Activated T-helper 1 cell treated with anti-CD3 and anti-CD28 coated beads, Interleukin-2, amount 50 U/mL, for 16 hours (primary cell): ENCODE measurements around the gene EVC.
"Not testable (repeated sequence)": the region's sequence is repeated elsewhere in the genome, so short reads cannot be mapped to it uniquely, and the experiment has no call there.

ENCODE experiments used
- DNase-seq, 2 donors: peaks; one replicate each; pipeline ENCODE4 v3.0.0-alpha.2; 2020; ENCODE audit warnings: low read depth in 1 of 2, low spot score in 1 of 2

Gene EVC

GRCh38 chr4:5707778-5708448, 3.1 kb upstream of the EVC start:
- DNase-seq = no peak

- no peak for DNase-seq
These were observed 2.4 kb upstream of the EVC start, which contains the start of gene EVC2 for GRCh38 chr4:5708449-5709206. Gene EVC2, minus strand, starts transcription at chr4:5708559. Its CDS starts 46 bp downstream, at chr4:5708513.

GRCh38 chr4:5709207-5709575, 1.8 kb upstream of the EVC start:
- DNase-seq = no peak

GRCh38 chr4:5710065-5710960, 688 bp upstream of the EVC start:
- DNase-seq = no peak

GRCh38 chr4:5711479-5712184, 631 bp downstream of the EVC start:
- no peak for DNase-seq

GRCh38 chr4:5712517-5712916, 1.5 kb downstream of the EVC start:
- no peak for DNase-seq

- no peak for DNase-seq
These were observed 1.9 kb downstream of the EVC start for GRCh38 chr4:5712931-5713330.

- DNase-seq = no peak
These were observed 2.9 kb downstream of the EVC start for GRCh38 chr4:5713861-5714260.

- DNase-seq = no peak
These were observed 4.4 kb downstream of the EVC start for GRCh38 chr4:5715357-5715756.

- no peak for DNase-seq
These were observed 5.4 kb downstream of the EVC start for GRCh38 chr4:5716391-5716790.

GRCh38 chr4:5717449-5718158, 6.6 kb downstream of the EVC start:
- DNase-seq = no peak

- no peak for DNase-seq
These were observed 7.4 kb downstream of the EVC start for GRCh38 chr4:5718411-5718810.

- DNase-seq = no peak
These were observed 8.5 kb downstream of the EVC start for GRCh38 chr4:5719350-5720055.

GRCh38 chr4:5720157-5720850, 9.3 kb downstream of the EVC start:
- no peak for DNase-seq

GRCh38 chr4:5720980-5721379, 10.0 kb downstream of the EVC start:
- DNase-seq = no peak

GRCh38 chr4:5721923-5722322, 10.9 kb downstream of the EVC start:
- DNase-seq = no peak

- no peak for DNase-seq
These were observed 11.3 kb downstream of the EVC start for GRCh38 chr4:5722328-5722727.

- DNase-seq = no peak
These were observed 13.4 kb downstream of the EVC start for GRCh38 chr4:5724377-5724776.

- not testable (repeated sequence) for DNase-seq
These were observed 17.4 kb downstream of the EVC start for GRCh38 chr4:5728412-5728811.
